VCaP (cell line): Measurements from ENCODE around the gene TAOK3.

ENCODE experiments used
- H3K27ac ChIP-seq: fragments of 450-650 bp; 2 replicates; pipeline ENCODE4 v1.5.1; 2017
- CTCF ChIP-seq: fragments of 450-650 bp; conservative IDR thresholded peaks from 2 replicates; pipeline ENCODE4 v1.5.1; 2017; ENCODE audit warnings: mild to moderate bottlenecking, moderate library complexity

TAOK3 gene

GRCh38 chr12:118377021-118377883 is 4.5 kb upstream of the TAOK3 start:
- TF ChIP-seq CTCF = no peak
- H3K27ac ChIP-seq = peak overlapping the region; percentile 95

- peak; percentile 99 for TF ChIP-seq CTCF
These were observed 3.6 kb upstream of the TAOK3 start, which contains the start of gene SUDS3 for GRCh38 chr12:118376089-118377020. TSS of gene SUDS3 (plus strand) at chr12:118376555. CDS start at chr12:118376692, 137 bp downstream.

DNA sequence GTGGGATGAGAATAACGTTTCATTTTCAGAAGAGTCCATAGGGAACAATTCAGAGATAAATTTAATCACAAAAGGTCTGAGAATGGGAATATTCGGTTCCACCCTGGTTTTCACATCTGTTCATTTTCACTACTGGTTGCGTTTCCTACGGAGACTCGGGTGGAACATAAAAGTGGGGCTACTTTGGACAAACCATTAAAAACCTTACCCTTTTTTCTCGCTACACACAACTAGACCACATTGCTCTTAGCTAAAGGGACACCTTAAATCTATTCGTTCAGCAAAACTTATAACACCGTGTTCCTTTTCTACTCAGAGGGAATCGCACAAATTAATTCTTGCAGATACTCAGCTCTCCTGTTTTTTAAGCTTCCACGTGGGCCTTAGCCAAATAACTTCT is 2.6 kb upstream of the TAOK3 start:
- TF ChIP-seq CTCF = no peak
- H3K27ac ChIP-seq = peak overlapping the region; percentile 95

More at GRCh38 chr12:118376089-118377020, 3.6 kb upstream of the TAOK3 start, which contains the start of gene SUDS3:
- H3K27ac ChIP-seq = peak within 1 kb of the TSS; percentile 95

- no peak for TF ChIP-seq CTCF
- no peak overlapping the region for H3K27ac ChIP-seq
These were observed 2.2 kb upstream of the TAOK3 start for GRCh38 chr12:118374909-118375308.

- H3K27ac ChIP-seq = no peak overlapping the region
These were observed 1.5 kb upstream of the TAOK3 start for GRCh38 chr12:118374126-118374725.

DNA sequence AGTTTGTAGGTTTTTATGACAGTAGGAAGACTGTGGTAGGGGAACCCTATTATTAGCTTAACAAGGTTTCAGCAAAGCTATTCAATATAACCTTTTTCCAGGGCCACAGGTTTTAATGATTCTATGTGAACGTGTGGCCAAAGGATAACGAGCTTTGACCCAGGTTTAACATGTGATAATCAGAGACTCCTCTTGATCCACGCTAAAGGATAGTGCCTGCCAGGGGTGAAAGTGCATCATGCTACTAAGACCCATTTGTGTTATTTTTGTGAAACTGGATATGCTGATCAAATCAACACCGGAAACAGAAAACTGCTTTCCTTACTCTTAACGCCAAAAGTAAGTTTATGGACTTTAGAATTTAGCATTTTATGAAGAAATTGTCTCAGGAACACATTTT is 909 bp upstream of the TAOK3 start:
- TF ChIP-seq CTCF = no peak
- H3K27ac ChIP-seq = peak overlapping the region; percentile 83; the same call in 1 of the 2 replicates

More at GRCh38 chr12:118374126-118374725, 1.5 kb upstream of the TAOK3 start:
- no peak for TF ChIP-seq CTCF
